HG03469 (cell line): ENCODE results near the gene IL6.
"Not testable (repeated sequence)": the region's sequence is repeated elsewhere in the genome, so short reads cannot be mapped to it uniquely, and the experiment has no call there.

Source experiments
- ATAC-seq: cut with Tn5 transposase; IDR thresholded peaks from one replicate; pipeline ENCODE4 v1.9.1; 2021; ENCODE audit warnings: mild to moderate bottlenecking, moderate library complexity, moderate number of reproducible peaks; ENCODE audit not compliant: unreplicated experiment

The IL6 gene

GRCh38 chr7:22726907-22727713 lies at the start of gene IL6:
Gene IL6 (plus strand): TSS chr7:22727200. CDS start chr7:22727263, 63 bp downstream.
- no peak for ATAC-seq

- not testable (repeated sequence) for ATAC-seq
Measured at GRCh38 chr7:22677263-22677662, 49.7 kb upstream of the IL6 start.

- no peak for ATAC-seq
Measured at GRCh38 chr7:22677680-22678079, 49.3 kb upstream of the IL6 start.

- no peak for ATAC-seq
Measured at GRCh38 chr7:22680482-22680911, 46.5 kb upstream of the IL6 start.

- no peak for ATAC-seq
Measured at GRCh38 chr7:22681312-22681711, 45.7 kb upstream of the IL6 start.

- no peak for ATAC-seq
Measured at GRCh38 chr7:22681852-22682657, 44.9 kb upstream of the IL6 start.

- no peak for ATAC-seq
Measured at GRCh38 chr7:22683379-22683778, 43.6 kb upstream of the IL6 start.

GRCh38 chr7:22686620-22687019 lies 40.4 kb upstream of the IL6 start:
- ATAC-seq, result no peak

GRCh38 chr7:22688084-22688483 lies 38.9 kb upstream of the IL6 start:
- no peak for ATAC-seq

- ATAC-seq, result not testable (repeated sequence)
Measured at GRCh38 chr7:22688934-22689333, 38.1 kb upstream of the IL6 start.

- no peak for ATAC-seq
Measured at GRCh38 chr7:22694597-22695207, 32.3 kb upstream of the IL6 start.

GRCh38 chr7:22695476-22696132 lies 31.4 kb upstream of the IL6 start:
- ATAC-seq, result no peak

- ATAC-seq, result no peak
Measured at GRCh38 chr7:22696541-22697228, 30.3 kb upstream of the IL6 start.

GRCh38 chr7:22697322-22697859 lies 29.6 kb upstream of the IL6 start:
- ATAC-seq, result no peak

GRCh38 chr7:22697876-22698606 lies 29.0 kb upstream of the IL6 start:
- peak; percentile 64 for ATAC-seq

GRCh38 chr7:22698767-22699166 lies 28.2 kb upstream of the IL6 start:
- no peak for ATAC-seq

- ATAC-seq, result no peak
Measured at GRCh38 chr7:22700559-22701002, 26.4 kb upstream of the IL6 start.

GRCh38 chr7:22702516-22702915 lies 24.5 kb upstream of the IL6 start:
- no peak for ATAC-seq

GRCh38 chr7:22703107-22703855 lies 23.7 kb upstream of the IL6 start:
- not testable (repeated sequence) for ATAC-seq
